Stimulated activated naive CD4-positive, alpha-beta T cell (primary cell): ENCODE measurements around the gene PMM2.

Experiments used
- DNase-seq, 6 experiments: peaks; one replicate each; lab custom pipeline; 2025; lab: John Stamatoyannopoulos, UW

PMM2 gene

DNA sequence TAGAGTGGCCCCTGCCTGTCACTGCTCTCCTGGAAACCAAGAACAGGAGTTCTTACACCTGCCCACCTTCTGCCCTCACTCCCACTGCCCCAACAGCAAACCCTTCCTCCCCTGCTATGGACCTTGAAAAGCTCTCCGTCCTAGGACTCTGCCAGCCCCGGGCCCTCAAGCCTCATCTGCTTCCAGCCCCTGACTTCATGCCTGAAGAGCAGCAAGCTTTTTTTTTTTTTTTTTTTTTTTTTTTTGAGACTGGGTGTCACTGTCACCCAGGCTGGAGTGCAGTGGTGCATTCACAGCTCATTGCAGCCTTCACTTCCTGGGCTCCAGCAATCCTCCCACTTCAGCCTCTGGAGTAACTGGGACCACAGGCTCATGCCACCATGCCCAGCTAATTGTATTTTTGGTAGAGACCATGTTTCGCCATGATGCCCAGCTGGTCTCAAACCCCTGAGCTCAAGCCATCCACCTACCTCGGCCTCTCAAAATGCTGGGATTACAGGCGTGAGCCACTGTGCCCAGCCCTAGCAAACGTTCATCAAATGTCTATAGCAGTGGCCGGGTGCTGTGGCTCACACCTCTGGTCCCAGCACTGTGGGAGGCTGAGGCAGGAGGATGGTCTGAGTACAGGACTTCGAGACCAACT is 54.2 kb downstream of the PMM2 start:
- DNase-seq, result no peak

DNA sequence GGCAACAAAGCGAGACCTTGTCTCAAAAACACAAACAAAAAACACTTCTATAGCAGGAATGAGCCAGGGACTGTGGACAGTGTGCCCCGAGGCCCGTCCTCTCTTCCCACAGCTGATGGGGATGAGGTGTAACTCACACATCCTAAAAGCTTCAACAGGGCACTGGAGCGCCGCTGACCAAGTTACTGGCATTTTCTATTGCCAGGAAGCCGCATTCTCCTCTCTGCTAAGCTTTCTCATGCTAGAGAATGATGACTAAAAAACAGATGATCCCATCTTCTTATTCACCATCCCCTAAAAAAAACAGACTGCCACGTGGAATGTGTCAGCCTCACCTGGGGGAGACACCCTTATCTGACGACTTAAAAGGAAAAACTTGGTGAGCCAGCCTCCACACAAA is 54.9 kb downstream of the PMM2 start:
- no peak for DNase-seq

DNA sequence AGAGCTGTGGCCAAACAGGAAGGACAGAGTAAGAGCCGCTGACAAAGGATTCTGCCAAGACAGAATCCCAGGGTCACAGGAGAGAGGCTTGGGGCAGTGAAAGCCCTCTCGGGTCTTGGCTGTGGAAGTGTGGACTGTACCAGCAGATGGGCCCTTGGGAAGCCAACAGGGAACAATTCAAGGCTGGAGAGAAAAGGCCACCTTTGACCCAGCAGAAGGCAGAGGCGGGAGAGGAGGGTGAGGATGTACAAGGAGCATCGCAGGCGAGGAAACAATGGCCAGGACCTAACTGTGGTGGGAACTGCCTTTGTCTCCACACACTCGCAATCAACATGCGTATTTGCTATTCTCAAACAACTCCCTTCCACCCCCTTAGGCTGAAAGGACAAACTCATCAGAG is 55.5 kb downstream of the PMM2 start:
- no peak for DNase-seq

DNA sequence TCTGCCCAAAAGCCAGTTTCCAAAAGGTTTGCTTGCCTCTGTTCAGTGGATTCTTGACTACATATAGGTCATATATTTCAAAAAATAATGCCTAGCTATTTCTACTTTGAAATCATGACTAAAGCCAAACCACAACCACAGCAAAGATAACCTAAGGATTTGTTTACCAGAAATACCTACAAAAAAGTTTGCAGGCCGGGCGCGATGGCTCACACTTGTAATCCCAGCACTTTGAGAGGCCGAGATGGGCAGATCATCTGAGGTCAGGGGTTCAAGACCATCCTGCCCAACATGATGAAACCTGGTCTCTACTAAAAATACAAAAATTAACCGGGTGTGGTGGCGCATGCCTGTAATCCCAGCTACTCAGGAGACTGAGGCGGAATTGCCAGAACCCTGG is 56.0 kb downstream of the PMM2 start:
- no peak for DNase-seq

DNA sequence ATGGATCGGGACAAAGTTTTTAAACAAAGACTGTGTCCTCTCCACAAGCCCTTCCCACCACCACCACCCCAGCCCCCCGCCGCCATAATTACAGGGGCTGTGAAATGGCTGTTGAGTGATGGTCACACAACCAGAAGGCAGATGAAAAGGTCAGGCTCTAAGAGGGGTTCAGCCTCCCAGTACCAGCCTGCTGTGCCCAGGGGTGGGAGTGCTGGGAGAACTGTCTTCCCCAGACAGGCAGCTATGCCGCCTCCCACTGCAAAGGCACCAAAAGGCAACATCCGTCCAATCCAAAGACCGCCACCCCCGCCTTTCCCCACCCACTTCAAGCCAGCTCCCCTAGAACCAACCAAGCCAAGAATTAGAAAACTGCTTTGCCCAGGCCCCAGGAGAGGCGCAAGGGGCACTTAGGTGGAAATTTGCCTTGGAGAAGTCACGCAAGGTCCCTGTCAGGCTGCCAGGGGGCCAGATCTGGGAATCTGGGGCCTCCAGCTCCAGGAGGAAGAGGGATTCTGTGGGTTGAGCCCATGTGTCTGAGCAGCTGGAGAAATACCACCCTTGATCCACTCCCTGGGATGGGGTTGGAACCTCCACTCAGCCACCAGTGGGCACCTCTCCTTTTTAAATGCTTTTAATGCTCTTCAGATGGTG is 56.8 kb downstream of the PMM2 start:
- DNase-seq, result no peak

DNA sequence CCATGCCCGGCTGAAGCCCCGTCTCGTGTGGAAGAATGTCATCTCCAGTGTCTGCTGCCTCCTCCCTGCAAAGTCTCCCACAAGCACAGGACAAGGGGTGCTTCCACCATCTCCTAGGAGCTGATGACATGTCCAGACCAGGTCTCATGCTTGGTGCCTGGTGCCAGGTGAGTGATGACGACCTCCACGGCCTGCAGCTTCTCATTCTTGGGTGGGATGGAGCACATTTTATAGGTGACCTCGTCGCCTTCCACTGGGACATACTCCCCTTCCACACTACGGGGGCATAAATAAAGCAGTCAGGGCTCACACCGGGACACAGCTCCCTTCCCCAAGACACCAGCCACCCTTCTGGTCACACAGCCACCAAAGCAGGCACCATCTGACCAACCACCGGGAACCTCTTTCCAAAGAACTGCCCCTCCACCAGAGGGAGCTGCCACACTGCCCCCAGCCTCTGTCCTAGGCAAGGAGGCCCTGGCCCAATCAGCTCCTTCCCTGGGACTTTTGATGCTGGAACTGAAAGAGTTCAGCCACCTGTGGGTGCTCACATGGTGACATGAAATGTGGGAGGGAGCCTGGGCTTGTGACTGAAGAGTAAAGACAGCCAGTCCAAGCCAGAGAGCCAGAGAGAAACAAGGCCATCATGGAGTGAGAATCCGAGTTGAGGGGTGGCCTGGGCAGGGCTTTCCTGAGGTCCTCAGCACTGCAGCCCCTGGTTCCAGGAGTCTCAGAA is 57.6 kb downstream of the PMM2 start:
- DNase-seq, result no peak

DNA sequence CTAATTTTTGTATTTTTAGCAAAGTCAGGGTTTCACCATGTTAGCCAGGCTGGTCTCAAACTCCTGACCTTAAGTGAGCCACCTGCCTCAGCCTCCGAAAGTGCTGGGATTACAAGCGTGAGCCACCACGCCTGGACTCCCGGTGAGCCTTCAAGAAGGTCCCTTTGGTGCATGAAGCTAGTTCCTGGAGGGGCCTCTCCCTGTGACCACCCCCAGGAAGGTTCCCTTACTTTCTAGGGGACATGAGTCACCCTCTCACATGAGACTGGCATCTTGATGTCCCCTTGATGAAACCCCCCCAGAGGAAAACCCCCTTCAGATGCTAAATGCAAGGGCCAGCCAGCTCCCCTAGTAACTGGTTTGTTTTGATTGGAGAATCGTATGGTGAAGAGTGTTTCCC is 58.3 kb downstream of the PMM2 start:
- no peak for DNase-seq

- no peak for DNase-seq
Observed at GRCh38 chr16:8858994-8859912, 61.6 kb downstream of the PMM2 start.

DNA sequence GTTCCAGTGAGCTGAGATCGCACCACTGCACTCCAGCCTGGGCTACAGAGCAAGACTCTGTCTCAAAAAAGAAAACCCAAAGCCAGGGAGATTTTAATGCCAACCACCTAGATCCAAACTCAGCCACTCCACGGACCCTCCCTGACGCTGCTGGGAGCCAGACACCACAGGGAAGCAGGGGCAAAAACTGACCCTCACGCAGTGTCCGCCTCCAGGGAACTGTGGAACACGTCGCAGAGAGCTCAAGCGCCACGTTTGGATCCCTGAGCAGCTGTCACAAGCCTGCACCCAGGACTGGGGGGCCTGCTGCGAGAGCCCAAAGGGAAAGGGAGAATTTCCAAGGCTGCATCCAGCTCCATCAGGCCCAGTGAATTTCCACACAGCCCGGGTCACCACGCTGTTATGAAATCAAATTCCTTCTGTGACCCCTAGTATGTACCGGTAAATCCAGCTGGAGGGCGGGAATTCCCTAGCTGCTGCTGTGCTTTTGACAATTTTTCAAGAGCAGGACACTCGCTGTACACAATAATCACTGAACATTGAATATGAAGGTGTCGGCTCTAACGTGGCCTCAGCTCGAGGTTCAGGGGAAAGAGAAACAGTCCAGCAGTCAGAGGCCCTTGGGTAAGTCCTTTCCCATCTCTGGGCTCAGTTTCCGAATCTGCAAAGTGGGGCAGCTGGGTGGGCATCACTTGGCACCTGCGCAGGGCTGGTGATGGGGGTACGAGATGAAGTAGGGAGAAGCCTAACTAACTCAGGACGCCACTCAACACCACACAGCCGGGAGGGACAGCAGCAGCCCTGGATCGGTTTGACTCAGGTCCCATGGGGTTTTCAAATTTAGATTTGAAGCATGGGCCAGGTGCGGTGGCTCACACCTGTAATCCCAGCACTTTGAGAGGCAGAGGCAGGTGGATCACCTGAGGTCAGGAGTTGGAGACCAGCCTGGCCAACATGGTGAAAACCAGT is 62.6 kb downstream of the PMM2 start:
- no peak for DNase-seq

GRCh38 chr16:8861563-8862308 is 64.1 kb downstream of the PMM2 start:
- no peak for DNase-seq

- DNase-seq, result no peak
Observed at GRCh38 chr16:8862309-8863130, 64.9 kb downstream of the PMM2 start.

DNA sequence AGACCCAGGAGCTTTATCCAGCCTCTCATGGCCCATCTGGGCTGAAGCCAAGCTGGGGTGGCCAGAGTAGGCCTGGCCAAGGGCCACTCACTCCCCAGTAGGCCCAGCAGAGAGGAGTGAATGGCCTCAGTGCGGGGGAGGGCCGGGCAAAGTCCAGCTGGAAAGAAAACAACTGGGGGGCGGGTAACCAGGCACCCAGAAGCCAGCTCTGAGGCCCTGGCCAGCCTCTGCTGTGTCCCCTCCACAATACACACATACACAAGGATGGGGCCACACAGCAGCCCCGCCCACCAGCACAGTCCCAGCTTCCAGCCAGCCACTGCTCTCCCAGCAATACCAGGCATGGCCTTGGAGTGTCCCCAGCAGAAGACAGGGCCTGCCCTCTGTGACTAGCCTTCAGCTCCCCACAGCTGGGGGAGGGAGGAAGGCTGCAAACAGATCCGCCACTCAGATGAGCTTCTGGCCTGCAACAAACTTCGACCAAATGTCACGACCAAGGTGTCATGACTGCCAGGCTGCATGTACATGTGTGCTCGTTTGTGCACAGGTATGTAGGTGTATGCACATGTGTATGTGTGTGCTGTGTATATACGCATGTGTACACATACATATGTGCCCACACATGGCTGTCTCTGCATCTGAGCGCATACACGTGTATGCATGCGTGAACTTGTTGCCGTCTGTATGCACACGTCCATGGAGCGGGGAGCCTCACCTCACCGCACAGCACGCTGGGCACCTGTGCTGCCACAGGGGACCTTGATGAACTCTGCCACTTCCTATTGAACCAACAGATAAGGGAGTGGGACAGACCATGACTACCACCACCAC is 66.2 kb downstream of the PMM2 start:
- no peak for DNase-seq

GRCh38 chr16:8864480-8865110 is 67.0 kb downstream of the PMM2 start:
- DNase-seq, result no peak

GRCh38 chr16:8865145-8865882 is 67.7 kb downstream of the PMM2 start:
- DNase-seq, result no peak

- DNase-seq, result no peak
Observed at GRCh38 chr16:8866118-8866883, 68.7 kb downstream of the PMM2 start.

- no peak for DNase-seq
Observed at GRCh38 chr16:8866884-8867215, 69.2 kb downstream of the PMM2 start.
